Tibial nerve (tissue), 4 donors: Measurements from ENCODE around the gene SZRD1. TPM values are rescaled to one million over a fixed set of nuclear protein-coding genes. Genes with fewer than 3 reads are reported as not detected.

Experiments
- DNase-seq, 2 donors: peaks; one replicate each; pipeline ENCODE4 v3.0.0-alpha.2; 2019; ENCODE audit warnings: low spot score in 2 of 2
- H3K27ac ChIP-seq, 4 donors: fragments of 200-600 bp; sonication (generic) in 3 of 4; one replicate each; pipeline ENCODE4 v1.5.1; 2017 to 2019; ENCODE audit warnings: mild to moderate bottlenecking in 1 of 4
- H3K27me3 ChIP-seq, 2 donors: fragments of 200-600 bp; sonication (generic) in 1 of 2; one replicate each; pipeline versions ENCODE4 v1.5.1 to v1.6.0; 2017 to 2019
- H3K36me3 ChIP-seq, 3 donors: fragments of 200-600 bp; sonication (generic); one replicate each; pipeline ENCODE4 v1.5.1; 2018 to 2019
- H3K4me1 ChIP-seq, 4 donors: fragments of 200-600 bp; sonication (generic) in 3 of 4; one replicate each; pipeline ENCODE4 v1.5.1; 2017 to 2019
- H3K4me3 ChIP-seq, 4 donors: fragments of 200-600 bp; sonication (generic) in 3 of 4; one replicate each; pipeline ENCODE4 v1.5.1; 2017 to 2019; ENCODE audit warnings: mild to moderate bottlenecking in 1 of 4, moderate library complexity in 1 of 4
- H3K9me3 ChIP-seq, 4 donors: fragments of 200-600 bp; sonication (generic) in 3 of 4; one replicate each; pipeline ENCODE4 v1.5.1; 2017 to 2019
- CTCF ChIP-seq, 5 experiments: fragments of 200-600 bp in 3 of 5; fragments of 450-650 bp in 2 of 5; sonication (generic) in 3 of 5; IDR thresholded peaks; one replicate each; pipeline ENCODE4 v1.5.1; 2016 to 2019; ENCODE audit warnings: antibody characterized with exemption in 5 of 5, mild to moderate bottlenecking in 3 of 5, moderate library complexity in 2 of 5
- EP300 ChIP-seq, 2 donors: sonication (generic); formaldehyde crosslinking; IDR thresholded peaks; one replicate each; pipeline ENCODE4 v1.6.1; 2017; ENCODE audit warnings: antibody characterized with exemption in 2 of 2, mild to moderate bottlenecking in 1 of 2
- POLR2A ChIP-seq, 2 donors: fragments of 450-650 bp; IDR thresholded peaks; one replicate each; pipeline ENCODE4 v1.6.1; 2017; ENCODE audit warnings: antibody characterized with exemption in 2 of 2, mild to moderate bottlenecking in 2 of 2, moderate library complexity in 2 of 2
- WGBS, 2 donors: methylation state at CpG; one replicate each; pipeline ENCODE4 v1.1.5; 2018; 5-methylcytosine and 5-hydroxymethylcytosine counted together
- total RNA-seq, 4 donors: library from RNA; depleted of rRNA; stranded (reverse); fragments of >200 nt; gene quantifications; one replicate each; pipeline ENCODE4 v1.1.0, GENCODE V29; 2016

The SZRD1 gene
- total RNA-seq, 4 donors from 2014 or later, result 51.1 to 69.0 (median 59.6) TPM

GRCh38 chr1:16397120-16397519 lies 30.1 kb downstream of the SZRD1 start:
- Histone ChIP-seq H3K4me1 (peaks cover 0 to 38% (median 10%) of the 10 kb centered on the region in 4 donors), H3K36me3 (peaks cover 0 to 80% (median 16%) of the 10 kb centered on the region in 3 donors), H3K9me3 (no peaks in the 10 kb centered on the region), H3K4me3 (no peak overlapping the region), H3K27me3 (no peaks in the 10 kb centered on the region), H3K27ac (no peak overlapping the region)
- 42 to 45% methylated on average over 5 of the region's 5 CpGs for WGBS, 2 donors
- DNase-seq, result no peak
- TF ChIP-seq EP300 (IDR thresholded peaks at IDR 0.05) (no peak), POLR2A (IDR thresholded peaks at IDR 0.05) (no peak), CTCF (IDR thresholded peaks at IDR 0.05) (no peak)

- WGBS, 2 donors, result 76 to 86% methylated on average over 2 to 4 of the region's 5 CpGs
- no peak for TF ChIP-seq POLR2A (IDR thresholded peaks at IDR 0.05)
- no peak for TF ChIP-seq CTCF (IDR thresholded peaks at IDR 0.05)
- no peak for TF ChIP-seq EP300 (IDR thresholded peaks at IDR 0.05)
- no peak overlapping the region for H3K27ac ChIP-seq
- no peaks in the 10 kb centered on the region for H3K27me3 ChIP-seq
- H3K36me3 ChIP-seq, result peaks cover 0 to 75% (median 16%) of the 10 kb centered on the region in 3 donors
- no peak overlapping the region for H3K4me3 ChIP-seq
- DNase-seq, result no peak
- H3K4me1 ChIP-seq, result peaks cover 0 to 25% (median 3%) of the 10 kb centered on the region in 4 donors
- H3K9me3 ChIP-seq, result no peaks in the 10 kb centered on the region
These were observed 31.4 kb downstream of the SZRD1 start for GRCh38 chr1:16398371-16398953.

- TF ChIP-seq EP300 (IDR thresholded peaks at IDR 0.05), result no peak
- no peak for TF ChIP-seq CTCF (IDR thresholded peaks at IDR 0.05)
- TF ChIP-seq POLR2A (IDR thresholded peaks at IDR 0.05), result no peak
- Histone ChIP-seq H3K9me3 (no peaks in the 10 kb centered on the region), H3K4me1 (no peaks in the 10 kb centered on the region), H3K4me3 (no peak overlapping the region), H3K27ac (no peak overlapping the region), H3K27me3 (no peaks in the 10 kb centered on the region), H3K36me3 (peaks cover 0 to 33% (median 0%) of the 10 kb centered on the region in 3 donors)
- 65 to 70% methylated on average over 10 of the region's 10 CpGs for WGBS, 2 donors
- no peak for DNase-seq
These were observed 35.7 kb downstream of the SZRD1 start for GRCh38 chr1:16402742-16403141.

- no peak for TF ChIP-seq EP300 (IDR thresholded peaks at IDR 0.05)
- TF ChIP-seq CTCF (IDR thresholded peaks at IDR 0.05), result no peak
- TF ChIP-seq POLR2A (IDR thresholded peaks at IDR 0.05), result no peak
These were observed 38.4 kb downstream of the SZRD1 start for GRCh38 chr1:16405441-16405840.

GRCh38 chr1:16406868-16407267 lies 39.8 kb downstream of the SZRD1 start:
- Histone ChIP-seq H3K9me3 (no peaks in the 10 kb centered on the region), H3K4me3 (no peak overlapping the region), H3K27ac (no peak overlapping the region), H3K36me3 (no peaks in the 10 kb centered on the region), H3K4me1 (no peaks in the 10 kb centered on the region), H3K27me3 (no peaks in the 10 kb centered on the region)
- 70 to 79% methylated on average over 9 of the region's 9 CpGs for WGBS, 2 donors
- TF ChIP-seq CTCF (IDR thresholded peaks at IDR 0.05) (no peak), EP300 (IDR thresholded peaks at IDR 0.05) (no peak)
- DNase-seq, result no peak

More at GRCh38 chr1:16405441-16405840, 38.4 kb downstream of the SZRD1 start:
- no peak for DNase-seq
- 62 to 65% methylated on average over 5 of the region's 5 CpGs for WGBS, 2 donors
- Histone ChIP-seq H3K9me3 (no peaks in the 10 kb centered on the region), H3K36me3 (peaks cover 0 to 7% (median 0%) of the 10 kb centered on the region in 3 donors), H3K4me1 (no peaks in the 10 kb centered on the region), H3K4me3 (no peak overlapping the region), H3K27me3 (no peaks in the 10 kb centered on the region), H3K27ac (no peak overlapping the region)
